Tibial artery (tissue), 4 donors: ENCODE measurements around the gene NDC80.

Experiments used
- DNase-seq, 2 donors: peaks; one replicate each; pipeline ENCODE4 v3.0.0-alpha.2; 2019
- H3K27ac ChIP-seq, 2 donors: fragments of 200-600 bp; sonication (generic) in 1 of 2; 1 replicate in 1 of 2; 2 replicates in 1 of 2; pipeline ENCODE4 v1.5.1; 2018 to 2019; ENCODE audit warnings: mild to moderate bottlenecking in 1 of 2
- H3K27me3 ChIP-seq, 2 donors: fragments of 200-600 bp; sonication (generic) in 1 of 2; one replicate each; pipeline versions ENCODE4 v1.5.1 to v1.6.0; 2016 to 2019
- H3K36me3 ChIP-seq, 3 donors: fragments of 200-600 bp; sonication (generic) in 2 of 3; one replicate each; pipeline ENCODE4 v1.5.1; 2016 to 2019; ENCODE audit warnings: mild to moderate bottlenecking in 2 of 3
- H3K4me1 ChIP-seq, 4 donors: fragments of 200-600 bp; sonication (generic) in 2 of 4; 1 replicate in 3 of 4; 2 replicates in 1 of 4; pipeline ENCODE4 v1.5.1; 2016 to 2019
- H3K4me3 ChIP-seq, 2 donors: fragments of 200-600 bp; sonication (generic) in 1 of 2; 1 replicate in 1 of 2; 2 replicates in 1 of 2; pipeline ENCODE4 v1.5.1; 2018 to 2019; ENCODE audit warnings: mild to moderate bottlenecking in 2 of 2
- H3K9me3 ChIP-seq, 3 donors: fragments of 200-600 bp; sonication (generic) in 1 of 3; one replicate each; pipeline ENCODE4 v1.5.1; 2016 to 2019
- CTCF ChIP-seq, 2 experiments: fragments of 200-600 bp in 1 of 2; fragments of 450-650 bp in 1 of 2; IDR thresholded peaks; one replicate each; pipeline ENCODE4 v1.5.1; 2017 to 2019; ENCODE audit warnings: antibody characterized with exemption in 2 of 2, mild to moderate bottlenecking in 1 of 2, moderate library complexity in 1 of 2
- intact Hi-C: fragments of 100-400 bp; cut with DNase I; formaldehyde crosslinking; loops from one replicate; pipeline ENCODE4 v1.15.0; 2023; ENCODE audit warnings: low total_unique reads

NDC80 gene

GRCh38 chr18:2559249-2559648, 12.1 kb upstream of the NDC80 start:
- DNase-seq: no peak
- no peaks in the 10 kb centered on the region for H3K9me3 ChIP-seq
- TF ChIP-seq CTCF (IDR thresholded peaks at IDR 0.05): no peak
- intact Hi-C loops: no loop called here
- no peaks in the 10 kb centered on the region for H3K27me3 ChIP-seq
- H3K36me3 ChIP-seq: peaks cover 6 to 12% (median 8%) of the 10 kb centered on the region in 3 donors
- no peaks in the 10 kb centered on the region for H3K4me1 ChIP-seq
- no peak overlapping the region for H3K4me3 ChIP-seq
- no peak overlapping the region for H3K27ac ChIP-seq

- Histone ChIP-seq H3K36me3 (peaks cover 6 to 18% (median 14%) of the 10 kb centered on the region in 3 donors), H3K9me3 (no peaks in the 10 kb centered on the region), H3K27ac (no peak overlapping the region), H3K4me3 (no peak overlapping the region), H3K27me3 (no peaks in the 10 kb centered on the region), H3K4me1 (peaks cover 0 to 7% (median 2%) of the 10 kb centered on the region in 4 donors)
- intact Hi-C loops: no loop called here
- no peak for DNase-seq
- TF ChIP-seq CTCF (IDR thresholded peaks at IDR 0.05): no peak
Measured at GRCh38 chr18:2564373-2564772, 7.0 kb upstream of the NDC80 start.

- Histone ChIP-seq H3K27me3 (no peaks in the 10 kb centered on the region), H3K4me3 (no peak overlapping the region), H3K27ac (no peak overlapping the region), H3K36me3 (peaks cover 0 to 6% (median 6%) of the 10 kb centered on the region in 3 donors), H3K9me3 (no peaks in the 10 kb centered on the region), H3K4me1 (peaks cover 0 to 24% (median 17%) of the 10 kb centered on the region in 4 donors)
- DNase-seq: no peak
- TF ChIP-seq CTCF (IDR thresholded peaks at IDR 0.05): no peak
- intact Hi-C loops: no loop called here
Measured at GRCh38 chr18:2568129-2568528, 3.2 kb upstream of the NDC80 start.

- H3K4me1 ChIP-seq: peaks cover 0 to 24% (median 17%) of the 10 kb centered on the region in 4 donors
- H3K9me3 ChIP-seq: no peaks in the 10 kb centered on the region
- no peak overlapping the region for H3K27ac ChIP-seq
- TF ChIP-seq CTCF (IDR thresholded peaks at IDR 0.05): no peak
- DNase-seq: no peak
- intact Hi-C loops: no loop called here
- H3K4me3 ChIP-seq: no peak overlapping the region
- peaks cover 0 to 6% (median 6%) of the 10 kb centered on the region in 3 donors for H3K36me3 ChIP-seq
- no peaks in the 10 kb centered on the region for H3K27me3 ChIP-seq
Measured at GRCh38 chr18:2568605-2569004, 2.8 kb upstream of the NDC80 start.

GRCh38 chr18:2569338-2570207, 1.8 kb upstream of the NDC80 start:
- Histone ChIP-seq H3K4me3 (peak overlapping the region; percentile 65 to 75), H3K36me3 (peaks cover 0 to 6% (median 6%) of the 10 kb centered on the region in 3 donors), H3K27ac (peak overlapping the region in 1 of 2 donors; percentile 97), H3K4me1 (peaks cover 0 to 24% (median 17%) of the 10 kb centered on the region in 4 donors), H3K27me3 (no peaks in the 10 kb centered on the region), H3K9me3 (no peaks in the 10 kb centered on the region)
- intact Hi-C loops: loop anchor here (5.0 kb wide), 1 partner anchor 83 kb away; no protein-coding TSS in a partner anchor
- no peak for TF ChIP-seq CTCF (IDR thresholded peaks at IDR 0.05)
- no peak for DNase-seq
